Keratinocyte (primary cell): ENCODE measurements around the gene ARL13B.

Experiments
- EZH2 ChIP-seq: IDR thresholded peaks from one replicate; pipeline ENCODE4 v1.6.1; 2012; ENCODE audit warnings: inconsistent platforms, mild to moderate bottlenecking, low read length, moderate library complexity
- TF ChIP-seq, protein P1 (sequence below), 3 experiments: IDR thresholded peaks in 1 of 3; conservative IDR thresholded peaks in 1 of 3; optimal IDR thresholded peaks in 1 of 3; 2 replicates in 2 of 3; 3 replicates in 1 of 3; pipeline versions ENCODE3 to v1.5.1; 2011; ENCODE audit warnings: low read length in 3 of 3, mild to moderate bottlenecking in 3 of 3, moderate library complexity in 2 of 3, control low read depth in 1 of 3, inconsistent platforms in 1 of 3; ENCODE audit not compliant: insufficient read depth in 2 of 3; ENCODE audit errors: extremely low read depth in 1 of 3

DNA sequence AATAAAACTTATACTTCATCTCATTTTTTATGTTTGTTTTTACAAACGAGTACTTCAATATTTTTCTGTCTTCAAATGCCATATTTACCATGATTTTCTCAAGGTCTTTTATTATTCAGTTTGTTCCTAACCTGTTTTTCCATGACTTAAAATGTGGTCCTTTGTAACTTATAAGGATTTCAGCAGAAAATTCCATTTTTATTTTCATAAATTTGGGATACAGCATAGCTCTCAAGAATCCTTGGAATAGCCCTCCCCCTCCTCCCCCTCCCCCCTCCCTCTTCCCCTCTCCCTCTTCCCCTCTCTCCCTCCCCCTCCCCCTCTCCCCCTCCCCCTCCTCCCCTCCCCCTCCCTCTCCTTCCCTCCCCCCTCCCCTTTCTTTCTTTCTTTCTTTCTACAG, 63.3 kb downstream of the ARL13B start:
- TF ChIP-seq, protein P1, sequence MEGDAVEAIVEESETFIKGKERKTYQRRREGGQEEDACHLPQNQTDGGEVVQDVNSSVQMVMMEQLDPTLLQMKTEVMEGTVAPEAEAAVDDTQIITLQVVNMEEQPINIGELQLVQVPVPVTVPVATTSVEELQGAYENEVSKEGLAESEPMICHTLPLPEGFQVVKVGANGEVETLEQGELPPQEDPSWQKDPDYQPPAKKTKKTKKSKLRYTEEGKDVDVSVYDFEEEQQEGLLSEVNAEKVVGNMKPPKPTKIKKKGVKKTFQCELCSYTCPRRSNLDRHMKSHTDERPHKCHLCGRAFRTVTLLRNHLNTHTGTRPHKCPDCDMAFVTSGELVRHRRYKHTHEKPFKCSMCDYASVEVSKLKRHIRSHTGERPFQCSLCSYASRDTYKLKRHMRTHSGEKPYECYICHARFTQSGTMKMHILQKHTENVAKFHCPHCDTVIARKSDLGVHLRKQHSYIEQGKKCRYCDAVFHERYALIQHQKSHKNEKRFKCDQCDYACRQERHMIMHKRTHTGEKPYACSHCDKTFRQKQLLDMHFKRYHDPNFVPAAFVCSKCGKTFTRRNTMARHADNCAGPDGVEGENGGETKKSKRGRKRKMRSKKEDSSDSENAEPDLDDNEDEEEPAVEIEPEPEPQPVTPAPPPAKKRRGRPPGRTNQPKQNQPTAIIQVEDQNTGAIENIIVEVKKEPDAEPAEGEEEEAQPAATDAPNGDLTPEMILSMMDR (optimal IDR thresholded peaks at IDR 0.05 in 1 of 3, IDR thresholded peaks at IDR 0.05 in 1 of 3, conservative IDR thresholded peaks at IDR 0.05 in 1 of 3; ENCODE audit: extremely low read depth in 1 of 3, insufficient read depth in 2 of 3, low read length in 3 of 3) = no peak
- no peak for TF ChIP-seq EZH2
